CD8-positive, alpha-beta memory T cell (primary cell): ENCODE data around the gene FGF3. TPM values are rescaled to one million over a fixed set of nuclear protein-coding genes. Genes with fewer than 3 reads are reported as not detected.

ENCODE experiments used
- CTCF ChIA-PET: fragments of 350-600 bp; sonication (Branson Sonifier 250); formaldehyde crosslinking; loops from one replicate; lab custom pipeline; 2021; ENCODE audit warnings: antibody characterized with exemption; lab: Charles Lee
- POLR2A ChIA-PET: fragments of 350-600 bp; sonication (Branson Sonifier 250); formaldehyde crosslinking; loops from one replicate; lab custom pipeline; 2021; ENCODE audit warnings: antibody characterized with exemption; lab: Charles Lee
- DNase-seq, 5 donors: peaks; one replicate each; pipeline versions ENCODE4 v3.0.0 to v3.0.0-alpha.2; 2020 to 2022; ENCODE audit warnings: mixed read lengths in 1 of 5
- H3K27ac ChIP-seq: one replicate; pipeline ENCODE4 v1.7.0; 2013; ENCODE audit warnings: low read depth, mild to moderate bottlenecking, low read length, moderate library complexity
- H3K27me3 ChIP-seq: 2 replicates; pipeline ENCODE4 v1.7.0; 2013; ENCODE audit warnings: low read length, mild to moderate bottlenecking; ENCODE audit not compliant: insufficient read depth, poor library complexity, severe bottlenecking
- H3K36me3 ChIP-seq: 2 replicates; pipeline ENCODE4 v1.7.0; 2013; ENCODE audit warnings: mild to moderate bottlenecking, low read length, moderate library complexity; ENCODE audit not compliant: insufficient read depth
- H3K4me1 ChIP-seq: 2 replicates; pipeline ENCODE4 v1.7.0; 2013; ENCODE audit warnings: mild to moderate bottlenecking, low read length, moderate library complexity; ENCODE audit not compliant: insufficient read depth
- H3K4me3 ChIP-seq: 2 replicates; pipeline ENCODE4 v1.7.0; 2013; ENCODE audit warnings: mild to moderate bottlenecking, low read length
- H3K9me3 ChIP-seq: 2 replicates; pipeline ENCODE4 v1.7.0; 2013; ENCODE audit warnings: mild to moderate bottlenecking, low read length
- H3K27ac Mint-ChIP-seq, 8 donors: one replicate each; pipeline ENCODE4 v1.8.0; 2020 to 2021; ENCODE audit warnings: mixed read lengths in 8 of 8, mild to moderate bottlenecking in 6 of 8, inconsistent platforms in 3 of 8, moderate library complexity in 3 of 8
- H3K27me3 Mint-ChIP-seq, 2 donors: one replicate each; pipeline ENCODE4 v1.8.0; 2020 to 2021; ENCODE audit warnings: mixed read lengths in 2 of 2, mild to moderate bottlenecking in 1 of 2, moderate library complexity in 1 of 2
- H3K36me3 Mint-ChIP-seq, 3 donors: one replicate each; pipeline ENCODE4 v1.8.0; 2020 to 2021; ENCODE audit warnings: mixed read lengths in 3 of 3, inconsistent platforms in 1 of 3, mild to moderate bottlenecking in 1 of 3
- H3K4me1 Mint-ChIP-seq, 3 donors: one replicate each; pipeline ENCODE4 v1.8.0; 2020 to 2021; ENCODE audit warnings: mixed read lengths in 3 of 3, inconsistent platforms in 1 of 3, mild to moderate bottlenecking in 1 of 3
- H3K4me3 Mint-ChIP-seq, 7 donors: one replicate each; pipeline ENCODE4 v1.8.0; 2020 to 2021; ENCODE audit warnings: mixed read lengths in 7 of 7, mild to moderate bottlenecking in 6 of 7, moderate library complexity in 4 of 7, inconsistent platforms in 2 of 7
- H3K9me3 Mint-ChIP-seq, 5 donors: one replicate each; pipeline ENCODE4 v1.8.0; 2020 to 2022; ENCODE audit warnings: mixed read lengths in 5 of 5, mild to moderate bottlenecking in 3 of 5, moderate library complexity in 2 of 5, inconsistent platforms in 1 of 5
- polyA plus RNA-seq: library from polyadenylated mRNA; unstranded; fragments of 300-500 nt; fragmentation: Illumina TruSeq; gene quantifications from one replicate; pipeline ENCODE4 v1.2.3, GENCODE V29; 2021
- total RNA-seq, 2 experiments: library from RNA; stranded (reverse); gene quantifications; one replicate each; pipeline ENCODE4 v1.2.3, GENCODE V29; 2021

Gene FGF3
- total and polyA plus RNA-seq, 3 experiments from 2014 or later, result not detected

DNA sequence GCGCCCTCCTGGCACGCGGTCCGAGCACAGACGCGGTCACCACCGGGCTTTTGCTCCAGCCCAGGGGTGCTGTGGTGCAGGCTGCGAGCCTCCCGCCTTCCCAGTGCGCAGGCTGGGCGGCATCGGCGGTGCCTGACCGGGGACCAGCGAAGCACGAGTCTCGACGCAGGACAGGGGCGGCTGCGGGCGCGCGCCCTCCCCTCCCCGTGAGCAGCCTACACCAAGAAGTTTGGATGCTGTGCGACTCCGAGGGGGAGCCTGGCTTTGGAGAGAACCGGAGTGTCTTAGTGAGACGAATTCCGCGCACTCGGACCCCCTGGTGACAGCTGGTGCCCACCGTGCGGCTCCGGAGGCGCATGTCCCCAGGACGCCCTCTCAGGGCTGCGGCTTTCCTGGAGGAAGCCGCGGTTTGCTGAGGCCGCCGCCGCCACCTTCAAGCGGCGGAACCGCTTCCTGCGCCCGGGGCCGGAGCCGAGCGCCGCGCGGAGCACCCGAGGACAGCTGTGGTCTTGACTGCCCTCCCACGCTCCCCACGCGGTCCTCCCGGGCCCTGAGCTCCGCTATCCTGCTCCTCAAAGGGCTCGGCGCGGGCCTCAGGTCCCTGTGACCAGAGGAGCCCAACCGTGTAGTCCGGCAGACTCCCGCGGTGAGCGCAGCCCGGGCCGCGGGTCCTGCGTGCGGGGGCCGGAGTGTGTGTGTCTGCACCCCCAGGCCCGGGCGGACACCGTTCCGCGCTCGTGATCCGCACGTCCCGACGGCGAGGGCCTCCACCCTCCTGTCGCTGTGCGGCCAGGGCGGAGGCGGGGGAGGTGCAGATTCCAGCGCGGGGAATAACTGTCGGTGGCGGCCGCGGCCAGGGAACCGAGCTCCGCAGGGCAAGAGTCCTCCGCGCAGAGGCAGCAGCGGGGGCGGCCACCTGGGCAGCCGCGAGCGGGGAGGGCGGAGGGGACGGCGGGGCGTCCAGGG lies 1.7 kb downstream of the FGF3 start:
- Histone ChIP-seq H3K27me3 (peaks cover 6% of the 10 kb centered on the region), H3K36me3 (no peaks in the 10 kb centered on the region), H3K27ac (no peak overlapping the region), H3K4me1 (no peaks in the 10 kb centered on the region), H3K4me3 (no peak overlapping the region), H3K9me3 (no peaks in the 10 kb centered on the region)
- Mint-ChIP-seq H3K9me3 (no peaks in the 10 kb centered on the region), H3K27me3 (peaks cover 22 to 40% of the 10 kb centered on the region in 2 donors), H3K27ac (no peak overlapping the region), H3K4me3 (no peak overlapping the region), H3K36me3 (no peaks in the 10 kb centered on the region), H3K4me1 (no peaks in the 10 kb centered on the region)
- DNase-seq, result no peak
- POLR2A ChIA-PET, result no interaction called here
- CTCF ChIA-PET, result no interaction called here

- Mint-ChIP-seq H3K4me1 (no peaks in the 10 kb centered on the region), H3K27ac (no peak overlapping the region), H3K27me3 (peaks cover 18 to 36% of the 10 kb centered on the region in 2 donors), H3K36me3 (no peaks in the 10 kb centered on the region), H3K9me3 (no peaks in the 10 kb centered on the region), H3K4me3 (no peak overlapping the region)
- Histone ChIP-seq H3K9me3 (no peaks in the 10 kb centered on the region), H3K36me3 (no peaks in the 10 kb centered on the region), H3K27ac (no peak overlapping the region), H3K4me1 (no peaks in the 10 kb centered on the region), H3K4me3 (no peak overlapping the region), H3K27me3 (peaks cover 6% of the 10 kb centered on the region)
- no peak for DNase-seq
- ChIA-PET CTCF (no interaction called here), POLR2A (no interaction called here)
Measured at GRCh38 chr11:69816671-69817070, 2.5 kb downstream of the FGF3 start.

GRCh38 chr11:69815973-69816372 lies 3.2 kb downstream of the FGF3 start:
- POLR2A ChIA-PET, result no interaction called here
- Mint-ChIP-seq H3K36me3 (no peaks in the 10 kb centered on the region), H3K4me1 (no peaks in the 10 kb centered on the region), H3K27ac (no peak overlapping the region), H3K9me3 (no peaks in the 10 kb centered on the region), H3K27me3 (peaks cover 14 to 35% of the 10 kb centered on the region in 2 donors), H3K4me3 (no peak overlapping the region)
- H3K36me3 ChIP-seq, result no peaks in the 10 kb centered on the region
- no peak overlapping the region for H3K27ac ChIP-seq
- no peak for DNase-seq
- peaks cover 6% of the 10 kb centered on the region for H3K27me3 ChIP-seq
- no peaks in the 10 kb centered on the region for H3K9me3 ChIP-seq
- no peak overlapping the region for H3K4me3 ChIP-seq
- CTCF ChIA-PET, result no interaction called here
- H3K4me1 ChIP-seq, result no peaks in the 10 kb centered on the region

- Mint-ChIP-seq H3K27ac (no peak overlapping the region), H3K4me3 (no peak overlapping the region), H3K36me3 (no peaks in the 10 kb centered on the region), H3K27me3 (peaks cover 13 to 26% of the 10 kb centered on the region in 2 donors), H3K9me3 (no peaks in the 10 kb centered on the region), H3K4me1 (no peaks in the 10 kb centered on the region)
- Histone ChIP-seq H3K9me3 (no peaks in the 10 kb centered on the region), H3K4me1 (no peaks in the 10 kb centered on the region), H3K27me3 (peaks cover 4% of the 10 kb centered on the region), H3K27ac (no peak overlapping the region), H3K36me3 (no peaks in the 10 kb centered on the region), H3K4me3 (no peak overlapping the region)
- no peak for DNase-seq
- ChIA-PET POLR2A (no interaction called here), CTCF (no interaction called here)
Measured at GRCh38 chr11:69814902-69815301, 4.3 kb downstream of the FGF3 start.

DNA sequence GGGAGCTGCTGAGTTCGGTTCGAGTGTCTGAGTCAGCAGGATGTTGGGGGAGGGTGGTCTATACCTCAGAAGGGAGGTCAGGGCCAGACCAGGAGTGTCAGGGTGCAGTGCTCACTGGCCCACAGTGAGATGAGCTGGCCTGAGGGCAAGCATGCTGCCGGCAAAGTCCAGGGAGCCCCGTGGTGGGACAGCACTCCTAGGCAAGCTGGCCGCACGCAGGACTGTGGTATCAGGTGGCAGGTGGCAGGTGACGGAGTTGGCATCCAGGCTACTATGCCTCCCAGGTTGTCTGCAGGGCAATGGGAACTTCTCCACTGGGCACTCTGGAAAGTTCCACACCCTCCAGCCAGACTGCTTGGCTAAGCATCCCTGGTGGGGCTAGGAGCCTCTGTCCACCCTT lies 4.8 kb downstream of the FGF3 start:
- Mint-ChIP-seq H3K9me3 (no peaks in the 10 kb centered on the region), H3K36me3 (no peaks in the 10 kb centered on the region), H3K4me3 (no peak overlapping the region), H3K4me1 (no peaks in the 10 kb centered on the region), H3K27me3 (peaks cover 14 to 26% of the 10 kb centered on the region in 2 donors), H3K27ac (no peak overlapping the region)
- CTCF ChIA-PET, result no interaction called here
- H3K4me1 ChIP-seq, result no peaks in the 10 kb centered on the region
- no peaks in the 10 kb centered on the region for H3K9me3 ChIP-seq
- no peak overlapping the region for H3K4me3 ChIP-seq
- no peaks in the 10 kb centered on the region for H3K36me3 ChIP-seq
- no peaks in the 10 kb centered on the region for H3K27me3 ChIP-seq
- POLR2A ChIA-PET, result no interaction called here
- DNase-seq, result no peak
- no peak overlapping the region for H3K27ac ChIP-seq

- Mint-ChIP-seq H3K27me3 (peaks cover 13 to 26% of the 10 kb centered on the region in 2 donors), H3K36me3 (no peaks in the 10 kb centered on the region), H3K4me1 (no peaks in the 10 kb centered on the region), H3K9me3 (no peaks in the 10 kb centered on the region), H3K27ac (no peak overlapping the region), H3K4me3 (no peak overlapping the region)
- POLR2A ChIA-PET, result no interaction called here
- H3K4me3 ChIP-seq, result no peak overlapping the region
- CTCF ChIA-PET, result no interaction called here
- no peaks in the 10 kb centered on the region for H3K36me3 ChIP-seq
- no peak overlapping the region for H3K27ac ChIP-seq
- H3K27me3 ChIP-seq, result no peaks in the 10 kb centered on the region
- H3K4me1 ChIP-seq, result no peaks in the 10 kb centered on the region
- no peak for DNase-seq
- H3K9me3 ChIP-seq, result no peaks in the 10 kb centered on the region
Measured at GRCh38 chr11:69813839-69814238, 5.4 kb downstream of the FGF3 start.

GRCh38 chr11:69812946-69813345 lies 6.3 kb downstream of the FGF3 start:
- no peak overlapping the region for H3K4me3 Mint-ChIP-seq
- Histone ChIP-seq H3K4me3 (no peak overlapping the region), H3K36me3 (no peaks in the 10 kb centered on the region), H3K27me3 (no peaks in the 10 kb centered on the region), H3K27ac (no peak overlapping the region), H3K4me1 (no peaks in the 10 kb centered on the region), H3K9me3 (no peaks in the 10 kb centered on the region)
- DNase-seq, result no peak
- no peaks in the 10 kb centered on the region for H3K9me3 Mint-ChIP-seq
- no peaks in the 10 kb centered on the region for H3K4me1 Mint-ChIP-seq
- ChIA-PET CTCF (no interaction called here), POLR2A (no interaction called here)
- H3K27me3 Mint-ChIP-seq, result peaks cover 13 to 26% of the 10 kb centered on the region in 2 donors
- no peak overlapping the region for H3K27ac Mint-ChIP-seq
- H3K36me3 Mint-ChIP-seq, result no peaks in the 10 kb centered on the region

DNA sequence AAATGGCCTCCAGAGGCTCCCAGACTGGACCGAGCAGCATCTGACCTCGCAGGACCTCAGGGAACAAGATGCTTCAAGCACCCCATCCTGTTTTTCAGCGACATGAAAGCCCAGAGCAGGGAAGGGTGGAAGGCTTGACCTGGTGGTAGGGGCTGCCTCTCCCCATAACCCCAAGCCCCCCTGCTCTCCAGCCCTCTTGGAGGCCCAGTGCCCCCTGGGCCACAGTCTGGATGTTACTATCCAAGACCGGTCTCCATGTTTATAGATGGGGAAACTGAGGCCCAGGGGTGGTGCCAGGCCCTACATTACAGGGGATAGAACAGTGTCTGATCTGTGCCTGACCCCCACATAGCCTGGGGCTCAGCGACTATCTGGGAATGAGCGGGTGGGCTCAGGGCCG lies 7.0 kb downstream of the FGF3 start:
- no peaks in the 10 kb centered on the region for H3K9me3 ChIP-seq
- CTCF ChIA-PET, result no interaction called here
- H3K4me1 ChIP-seq, result no peaks in the 10 kb centered on the region
- no peaks in the 10 kb centered on the region for H3K27me3 ChIP-seq
- H3K27ac ChIP-seq, result no peak overlapping the region
- H3K36me3 ChIP-seq, result no peaks in the 10 kb centered on the region
- Mint-ChIP-seq H3K36me3 (no peaks in the 10 kb centered on the region), H3K27ac (peak overlapping the region in 1 of 8 donors; percentile 63), H3K4me1 (no peaks in the 10 kb centered on the region), H3K9me3 (no peaks in the 10 kb centered on the region), H3K27me3 (peaks cover 14 to 27% of the 10 kb centered on the region in 2 donors), H3K4me3 (no peak overlapping the region)
- no peak for DNase-seq
- no peak overlapping the region for H3K4me3 ChIP-seq
- POLR2A ChIA-PET, result no interaction called here
